ENCODE measurements around the gene ERRFI1. TPM values are rescaled to one million over a fixed set of nuclear protein-coding genes. Genes with fewer than 3 reads are reported as not detected.
A peak's percentile ranks its signal among the peaks of the same experiment; 100 is the strongest.

The ERRFI1 gene
- total RNA-seq, 1 experiment from 2014 or later, result 83.0 TPM

DNA sequence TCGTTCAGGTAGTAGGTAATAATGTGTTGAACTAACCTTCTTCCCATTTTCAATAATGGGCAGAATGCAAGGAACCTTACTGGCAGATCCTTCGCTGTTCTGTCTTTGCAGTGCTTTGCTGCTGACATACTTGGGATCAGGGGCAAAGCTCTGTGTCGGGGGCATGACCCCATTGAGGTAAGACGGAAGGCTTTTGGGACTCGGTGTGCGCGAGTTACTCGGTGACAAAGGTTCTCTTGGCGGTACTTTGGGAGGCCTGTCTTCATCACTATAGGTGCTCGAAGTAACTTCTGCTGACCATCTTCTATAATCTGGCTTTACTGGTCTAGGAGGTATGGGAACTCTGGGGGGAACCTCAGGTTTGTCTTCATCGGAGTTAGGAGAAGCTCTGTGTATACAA lies 12.7 kb downstream of the ERRFI1 start:
- TF ChIP-seq, protein P1, sequence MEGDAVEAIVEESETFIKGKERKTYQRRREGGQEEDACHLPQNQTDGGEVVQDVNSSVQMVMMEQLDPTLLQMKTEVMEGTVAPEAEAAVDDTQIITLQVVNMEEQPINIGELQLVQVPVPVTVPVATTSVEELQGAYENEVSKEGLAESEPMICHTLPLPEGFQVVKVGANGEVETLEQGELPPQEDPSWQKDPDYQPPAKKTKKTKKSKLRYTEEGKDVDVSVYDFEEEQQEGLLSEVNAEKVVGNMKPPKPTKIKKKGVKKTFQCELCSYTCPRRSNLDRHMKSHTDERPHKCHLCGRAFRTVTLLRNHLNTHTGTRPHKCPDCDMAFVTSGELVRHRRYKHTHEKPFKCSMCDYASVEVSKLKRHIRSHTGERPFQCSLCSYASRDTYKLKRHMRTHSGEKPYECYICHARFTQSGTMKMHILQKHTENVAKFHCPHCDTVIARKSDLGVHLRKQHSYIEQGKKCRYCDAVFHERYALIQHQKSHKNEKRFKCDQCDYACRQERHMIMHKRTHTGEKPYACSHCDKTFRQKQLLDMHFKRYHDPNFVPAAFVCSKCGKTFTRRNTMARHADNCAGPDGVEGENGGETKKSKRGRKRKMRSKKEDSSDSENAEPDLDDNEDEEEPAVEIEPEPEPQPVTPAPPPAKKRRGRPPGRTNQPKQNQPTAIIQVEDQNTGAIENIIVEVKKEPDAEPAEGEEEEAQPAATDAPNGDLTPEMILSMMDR (IDR thresholded peaks at IDR 0.05; ENCODE audit: unreplicated experiment), result no peak
- CTCF ChIA-PET, result no interaction called here
- Mint-ChIP-seq H3K4me1 (ENCODE audit: low read depth, unreplicated experiment) (peaks cover 58% of the 10 kb centered on the region), H3K4me3 (ENCODE audit: low read depth, unreplicated experiment) (peak overlapping the region; percentile 32), H3K27ac (ENCODE audit: unreplicated experiment) (peak overlapping the region; percentile 71), H3K36me3 (ENCODE audit: insufficient read depth, unreplicated experiment) (peaks cover 96% of the 10 kb centered on the region), H3K27me3 (ENCODE audit: unreplicated experiment) (no peaks in the 10 kb centered on the region), H3K9me3 (ENCODE audit: low read depth, unreplicated experiment) (no peaks in the 10 kb centered on the region)
- intact Hi-C loops (cut with micrococcal nuclease; ENCODE audit: unreplicated experiment), result no loop called here
- BruUV-seq (replicated peaks), result no TSS peak
- DNase-seq, result no peak

DNA sequence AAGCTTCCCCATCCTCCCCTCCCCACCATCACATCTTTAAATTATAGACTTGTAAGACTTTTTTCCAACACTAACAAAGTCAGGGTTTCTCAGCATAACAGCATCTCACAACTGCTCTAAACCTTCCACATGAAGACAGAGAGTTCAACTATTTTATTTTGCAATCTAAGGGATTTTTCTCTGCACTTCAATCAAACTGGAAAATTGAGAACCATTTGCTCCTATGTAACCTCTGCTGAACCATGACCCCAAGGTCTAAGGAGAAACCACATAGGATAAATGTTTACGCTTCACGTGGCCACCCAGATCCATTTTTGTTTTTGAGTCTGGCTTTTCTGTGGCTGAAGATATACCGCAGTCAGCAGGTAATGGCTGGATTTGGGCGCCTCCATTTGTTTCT lies 13.2 kb downstream of the ERRFI1 start:
- Mint-ChIP-seq H3K4me3 (ENCODE audit: low read depth, unreplicated experiment) (no peak overlapping the region), H3K27me3 (ENCODE audit: unreplicated experiment) (no peaks in the 10 kb centered on the region), H3K4me1 (ENCODE audit: low read depth, unreplicated experiment) (peaks cover 53% of the 10 kb centered on the region), H3K27ac (ENCODE audit: unreplicated experiment) (peak overlapping the region; percentile 71), H3K36me3 (ENCODE audit: insufficient read depth, unreplicated experiment) (peaks cover 96% of the 10 kb centered on the region), H3K9me3 (ENCODE audit: low read depth, unreplicated experiment) (no peaks in the 10 kb centered on the region)
- no peak for DNase-seq
- intact Hi-C loops (cut with micrococcal nuclease; ENCODE audit: unreplicated experiment), result no loop called here
- BruUV-seq (replicated peaks), result no TSS peak
- CTCF ChIA-PET, result no interaction called here
- TF ChIP-seq, protein P1 (IDR thresholded peaks at IDR 0.05; ENCODE audit: unreplicated experiment), result no peak

DNA sequence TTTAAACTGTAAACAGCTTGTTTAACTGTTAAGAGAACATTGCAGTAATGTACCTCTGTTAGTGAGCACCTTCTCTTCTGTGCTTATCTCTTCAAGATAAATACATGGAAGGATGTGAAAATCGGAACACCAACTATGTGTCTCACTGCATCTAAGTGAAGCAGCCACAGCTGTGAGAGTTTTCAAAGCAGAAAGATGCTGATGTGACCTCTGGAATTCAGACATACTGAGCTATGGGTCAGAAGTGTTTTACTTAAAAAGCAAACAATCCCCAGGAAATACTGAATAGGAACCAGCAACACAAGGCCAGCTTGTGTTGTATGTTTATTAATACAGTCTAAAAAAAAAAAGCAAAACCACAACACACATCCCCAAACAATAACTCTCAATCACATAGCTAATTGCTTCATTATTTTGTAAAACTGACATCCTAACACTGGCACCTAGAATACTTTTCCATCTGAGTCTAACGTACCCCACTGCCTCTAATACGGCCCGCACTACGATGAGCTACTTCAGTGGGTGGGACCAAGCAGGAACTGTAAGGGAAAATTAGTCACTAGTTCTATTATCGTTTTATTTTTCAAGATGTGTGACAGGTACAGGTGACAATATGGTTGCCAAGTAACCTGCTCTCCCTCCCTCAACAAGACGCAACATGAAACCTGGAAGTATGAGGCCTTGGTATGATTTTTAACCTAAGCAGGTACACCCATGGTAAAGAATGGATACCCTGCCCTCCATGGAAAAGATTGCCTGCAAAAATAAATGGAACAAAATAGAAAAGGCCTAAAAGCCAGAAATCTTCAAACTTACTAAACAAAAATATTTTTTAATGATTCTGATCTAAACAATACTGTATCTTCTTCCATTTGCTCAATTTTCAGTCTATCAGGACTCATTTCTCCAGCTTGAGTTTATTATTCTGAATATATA lies 13.9 kb downstream of the ERRFI1 start:
- H3K27ac Mint-ChIP-seq (ENCODE audit: unreplicated experiment), result no peak overlapping the region
- CTCF ChIA-PET, result no interaction called here
- DNase-seq, result no peak
- intact Hi-C loops (cut with micrococcal nuclease; ENCODE audit: unreplicated experiment), result no loop called here
- no peaks in the 10 kb centered on the region for H3K27me3 Mint-ChIP-seq (ENCODE audit: unreplicated experiment)
- H3K36me3 Mint-ChIP-seq (ENCODE audit: insufficient read depth, unreplicated experiment), result peaks cover 96% of the 10 kb centered on the region
- H3K4me3 Mint-ChIP-seq (ENCODE audit: low read depth, unreplicated experiment), result no peak overlapping the region
- H3K9me3 Mint-ChIP-seq (ENCODE audit: low read depth, unreplicated experiment), result no peaks in the 10 kb centered on the region
- TSS peak; percentile 3 for BruUV-seq (replicated peaks)
- TF ChIP-seq, protein P1 (IDR thresholded peaks at IDR 0.05; ENCODE audit: unreplicated experiment), result no peak
- H3K4me1 Mint-ChIP-seq (ENCODE audit: low read depth, unreplicated experiment), result peaks cover 49% of the 10 kb centered on the region

DNA sequence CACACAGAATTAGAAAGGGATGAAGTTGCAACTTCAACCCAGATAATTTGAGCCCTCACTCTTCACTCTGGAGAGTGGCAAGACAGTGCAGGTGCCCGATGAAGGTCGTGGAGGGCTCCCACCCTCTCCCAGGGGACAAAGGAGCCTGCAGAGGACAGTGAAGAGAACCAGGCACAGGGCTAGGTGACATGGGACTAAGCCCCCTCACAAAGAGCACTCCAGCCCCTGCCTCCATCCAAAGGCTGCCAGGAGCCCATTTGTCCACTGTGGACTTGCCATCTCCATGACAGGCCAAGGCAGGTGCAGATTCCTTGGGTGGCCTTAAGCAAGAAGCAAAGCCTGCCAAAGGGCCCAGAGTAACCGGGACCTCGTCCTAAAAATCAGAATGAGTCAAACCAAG lies 15.1 kb downstream of the ERRFI1 start:
- peak overlapping the region; percentile 35 for H3K27ac Mint-ChIP-seq (ENCODE audit: unreplicated experiment)
- CTCF ChIA-PET, result interaction anchor here (0.7 kb wide), 1 partner anchor 304 kb away, joined by 3 read pairs; no protein-coding TSS in a partner anchor
- H3K4me1 Mint-ChIP-seq (ENCODE audit: low read depth, unreplicated experiment), result peaks cover 52% of the 10 kb centered on the region
- no peaks in the 10 kb centered on the region for H3K9me3 Mint-ChIP-seq (ENCODE audit: low read depth, unreplicated experiment)
- DNase-seq, result no peak
- BruUV-seq (replicated peaks), result no TSS peak
- intact Hi-C loops (cut with micrococcal nuclease; ENCODE audit: unreplicated experiment), result no loop called here
- TF ChIP-seq, protein P1 (IDR thresholded peaks at IDR 0.05; ENCODE audit: unreplicated experiment), result no peak
- peaks cover 96% of the 10 kb centered on the region for H3K36me3 Mint-ChIP-seq (ENCODE audit: insufficient read depth, unreplicated experiment)
- H3K4me3 Mint-ChIP-seq (ENCODE audit: low read depth, unreplicated experiment), result no peak overlapping the region
- no peaks in the 10 kb centered on the region for H3K27me3 Mint-ChIP-seq (ENCODE audit: unreplicated experiment)
